ENCODE measurements around the gene SYNPO2. TPM values are rescaled to one million over a fixed set of nuclear protein-coding genes. Genes with fewer than 3 reads are reported as not detected.

The SYNPO2 gene
- total RNA-seq, 5 donors from 2014 or later (not counting 1 experiment from before 2014, with no cell fraction given), result 0.21 to 1.6 (median 1.2) TPM

DNA sequence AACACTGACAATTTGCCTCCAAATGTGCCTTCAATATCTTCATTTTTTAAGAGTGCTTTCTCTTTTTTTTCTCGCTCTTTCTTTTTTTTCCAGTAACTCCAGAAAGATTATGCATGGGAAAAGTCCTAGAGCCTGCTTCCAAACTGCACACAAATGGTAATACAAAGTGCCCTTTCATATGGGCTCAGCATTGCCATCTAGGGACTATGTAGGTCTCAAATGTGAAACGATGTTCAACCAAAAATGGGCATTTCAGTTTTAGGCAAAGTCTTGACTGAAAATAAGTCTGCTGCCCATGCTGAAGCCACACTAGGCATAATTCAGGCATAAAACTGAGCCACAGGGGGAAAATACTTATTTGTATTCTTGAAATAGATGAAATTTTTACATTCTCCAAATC, 65.6 kb downstream of the SYNPO2 start:
- ChIA-PET POLR2A (no interaction called here), CTCF (no interaction called here)
- no peaks in the 10 kb centered on the region for H3K4me1 Mint-ChIP-seq
- no peaks in the 10 kb centered on the region for H3K4me1 ChIP-seq (ENCODE audit: control insufficient read depth in 1 of 2, extremely low read depth in 1 of 2, insufficient read depth in 2 of 2, low read length in 2 of 2)
- no peaks in the 10 kb centered on the region for H3K36me3 Mint-ChIP-seq
- WGBS (ENCODE audit: insufficient coverage), result 33% methylated on average over 1 of the region's 2 CpGs
- DNase-seq (no peak), ATAC-seq (replicated peaks in 1 of 4) (no peak)
- no peaks in the 10 kb centered on the region for H3K36me3 ChIP-seq (ENCODE audit: control insufficient read depth in 2 of 2, extremely low read depth in 1 of 2, insufficient read depth in 1 of 2, low read length in 1 of 2)
- H3K9me3 ChIP-seq, result no peaks in the 10 kb centered on the region
- no peak overlapping the region for H3K4me3 Mint-ChIP-seq
- no peak overlapping the region for H3K27ac ChIP-seq (ENCODE audit: low read length)
- H3K4me3 ChIP-seq (ENCODE audit: control insufficient read depth in 1 of 2, extremely low read depth in 1 of 2, low read length in 1 of 2), result no peak overlapping the region
- H3K27me3 ChIP-seq (replicated peaks in 1 of 2; ENCODE audit: control insufficient read depth in 2 of 2, extremely low read depth in 1 of 2, insufficient read depth in 2 of 2, low read length in 1 of 2), result no peaks in the 10 kb centered on the region
- no peak overlapping the region for H3K27ac Mint-ChIP-seq
- peaks cover 0 to 3% of the 10 kb centered on the region in 2 donors for H3K27me3 Mint-ChIP-seq
- no peaks in the 10 kb centered on the region for H3K9me3 Mint-ChIP-seq

DNA sequence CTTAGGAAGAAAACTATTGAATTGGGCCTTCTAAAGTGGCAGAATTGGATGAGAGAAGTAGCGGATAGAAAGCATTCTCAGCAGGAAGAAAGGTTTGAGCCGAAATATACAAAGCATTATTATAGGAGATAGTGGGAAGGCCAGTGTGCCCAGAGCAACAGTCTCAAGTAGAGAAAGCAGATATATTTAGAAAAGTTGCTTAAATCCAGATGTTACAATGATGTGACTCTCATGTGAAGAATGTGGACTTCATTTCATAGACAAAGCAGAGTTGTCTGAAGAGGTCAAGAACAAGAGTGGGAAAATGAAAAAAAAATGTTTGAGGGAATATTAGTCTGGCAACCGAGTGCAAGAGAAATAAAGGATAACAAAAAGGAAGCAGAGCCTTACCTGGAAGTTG, 66.9 kb downstream of the SYNPO2 start:
- Mint-ChIP-seq H3K4me1 (no peaks in the 10 kb centered on the region), H3K36me3 (no peaks in the 10 kb centered on the region), H3K4me3 (no peak overlapping the region), H3K27ac (no peak overlapping the region), H3K27me3 (peaks cover 2 to 8% of the 10 kb centered on the region in 2 donors), H3K9me3 (no peaks in the 10 kb centered on the region)
- H3K36me3 ChIP-seq (ENCODE audit: control insufficient read depth in 2 of 2, extremely low read depth in 1 of 2, insufficient read depth in 1 of 2, low read length in 1 of 2), result no peaks in the 10 kb centered on the region
- no peak overlapping the region for H3K27ac ChIP-seq (ENCODE audit: low read length)
- ChIA-PET CTCF (no interaction called here), POLR2A (no interaction called here)
- no peaks in the 10 kb centered on the region for H3K4me1 ChIP-seq (ENCODE audit: control insufficient read depth in 1 of 2, extremely low read depth in 1 of 2, insufficient read depth in 2 of 2, low read length in 2 of 2)
- no peaks in the 10 kb centered on the region for H3K27me3 ChIP-seq (replicated peaks in 1 of 2; ENCODE audit: control insufficient read depth in 2 of 2, extremely low read depth in 1 of 2, insufficient read depth in 2 of 2, low read length in 1 of 2)
- ATAC-seq (replicated peaks in 1 of 4), result no peak
- 93% methylated on average over 2 of the region's 3 CpGs for WGBS (ENCODE audit: insufficient coverage)
- H3K4me3 ChIP-seq (ENCODE audit: control insufficient read depth in 1 of 2, extremely low read depth in 1 of 2, low read length in 1 of 2), result no peak overlapping the region
- DNase-seq, result no peak
- H3K9me3 ChIP-seq, result no peaks in the 10 kb centered on the region

DNA sequence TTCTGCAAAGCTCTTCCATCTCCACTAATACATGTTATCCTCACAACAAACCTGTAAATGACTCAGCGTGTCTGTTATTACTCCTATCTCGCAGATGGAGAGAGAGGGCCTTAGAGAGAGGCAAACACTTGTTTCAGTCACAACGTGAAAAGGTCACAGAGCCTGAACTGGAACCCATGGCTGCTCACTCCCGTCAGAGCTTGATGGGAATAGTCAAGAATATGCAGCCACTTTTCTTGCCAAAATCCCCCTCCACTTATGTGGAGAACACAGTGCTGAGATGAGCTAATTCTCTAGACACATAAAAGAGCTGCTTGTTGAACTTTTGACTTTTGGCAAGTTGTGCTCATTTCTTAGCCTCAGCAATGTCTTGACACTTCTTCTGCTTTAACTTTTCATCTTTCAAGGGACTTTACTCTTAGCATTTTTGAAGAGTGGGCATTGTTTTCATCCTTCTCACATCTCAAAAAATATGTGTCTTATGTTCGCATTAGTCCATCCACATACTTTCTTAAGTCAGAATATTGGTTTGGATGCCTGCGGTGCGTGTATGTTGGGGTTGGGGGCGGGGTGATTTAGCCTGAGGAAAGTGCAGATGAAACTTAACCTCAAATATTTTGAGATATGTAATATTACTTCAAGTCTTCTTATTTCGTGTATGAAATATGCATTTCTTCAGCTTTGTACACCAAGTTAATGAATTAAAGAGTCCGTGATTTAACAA, 69.2 kb downstream of the SYNPO2 start:
- ChIA-PET CTCF (interaction anchor here in 1 of 2 donors (1.5 kb wide), 1 partner anchor 8 kb away, joined by 3 read pairs; no protein-coding TSS in a partner anchor), POLR2A (no interaction called here)
- no peaks in the 10 kb centered on the region for H3K4me1 ChIP-seq (ENCODE audit: control insufficient read depth in 1 of 2, extremely low read depth in 1 of 2, insufficient read depth in 2 of 2, low read length in 2 of 2)
- no peak overlapping the region for H3K27ac Mint-ChIP-seq
- H3K9me3 ChIP-seq, result no peaks in the 10 kb centered on the region
- H3K9me3 Mint-ChIP-seq, result no peaks in the 10 kb centered on the region
- WGBS (ENCODE audit: insufficient coverage), result 100% methylated on average over 1 of the region's 10 CpGs
- peaks cover 4 to 15% of the 10 kb centered on the region in 2 donors for H3K27me3 Mint-ChIP-seq
- no peak overlapping the region for H3K27ac ChIP-seq (ENCODE audit: low read length)
- ATAC-seq (replicated peaks in 1 of 4), result no peak
- H3K4me3 Mint-ChIP-seq, result no peak overlapping the region
- H3K4me3 ChIP-seq (ENCODE audit: control insufficient read depth in 1 of 2, extremely low read depth in 1 of 2, low read length in 1 of 2), result no peak overlapping the region
- DNase-seq, result no peak
- no peaks in the 10 kb centered on the region for H3K36me3 ChIP-seq (ENCODE audit: control insufficient read depth in 2 of 2, extremely low read depth in 1 of 2, insufficient read depth in 1 of 2, low read length in 1 of 2)
- H3K36me3 Mint-ChIP-seq, result no peaks in the 10 kb centered on the region
- no peaks in the 10 kb centered on the region for H3K4me1 Mint-ChIP-seq
- no peaks in the 10 kb centered on the region for H3K27me3 ChIP-seq (replicated peaks in 1 of 2; ENCODE audit: control insufficient read depth in 2 of 2, extremely low read depth in 1 of 2, insufficient read depth in 2 of 2, low read length in 1 of 2)

DNA sequence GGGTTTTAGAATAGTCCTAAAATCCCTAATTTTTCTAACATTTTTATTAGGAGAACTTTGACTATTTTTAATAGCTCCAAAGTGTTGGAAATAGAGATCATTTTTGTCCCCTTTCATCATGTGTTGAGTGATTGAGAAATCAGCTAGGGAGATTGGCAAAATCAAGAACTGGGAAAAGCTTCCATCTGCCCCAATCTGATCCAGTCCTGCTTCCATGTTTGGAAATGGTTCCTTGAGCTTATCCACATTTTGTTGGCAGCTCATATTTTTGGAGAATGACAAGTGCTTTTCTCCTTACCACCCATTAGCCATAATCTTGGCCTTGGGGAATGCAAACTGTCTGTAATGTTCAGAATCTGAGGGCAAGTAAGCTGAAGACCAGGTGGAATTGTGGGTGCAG, 73.9 kb downstream of the SYNPO2 start:
- POLR2A ChIA-PET, result no interaction called here
- ATAC-seq (replicated peaks in 1 of 4) (no peak), DNase-seq (no peak)
- H3K27me3 ChIP-seq (replicated peaks in 1 of 2; ENCODE audit: control insufficient read depth in 2 of 2, extremely low read depth in 1 of 2, insufficient read depth in 2 of 2, low read length in 1 of 2), result no peaks in the 10 kb centered on the region
- CTCF ChIA-PET, result no interaction called here
- no peaks in the 10 kb centered on the region for H3K4me1 Mint-ChIP-seq
- H3K4me1 ChIP-seq (ENCODE audit: control insufficient read depth in 1 of 2, extremely low read depth in 1 of 2, insufficient read depth in 2 of 2, low read length in 2 of 2), result no peaks in the 10 kb centered on the region
- no peaks in the 10 kb centered on the region for H3K36me3 ChIP-seq (ENCODE audit: control insufficient read depth in 2 of 2, extremely low read depth in 1 of 2, insufficient read depth in 1 of 2, low read length in 1 of 2)
- no peaks in the 10 kb centered on the region for H3K9me3 Mint-ChIP-seq
- no peaks in the 10 kb centered on the region for H3K9me3 ChIP-seq
- no peak overlapping the region for H3K27ac Mint-ChIP-seq
- H3K36me3 Mint-ChIP-seq, result no peaks in the 10 kb centered on the region
- H3K4me3 Mint-ChIP-seq, result no peak overlapping the region
- peaks cover 4 to 14% of the 10 kb centered on the region in 2 donors for H3K27me3 Mint-ChIP-seq
- H3K4me3 ChIP-seq (ENCODE audit: control insufficient read depth in 1 of 2, extremely low read depth in 1 of 2, low read length in 1 of 2), result no peak overlapping the region
- H3K27ac ChIP-seq (ENCODE audit: low read length), result no peak overlapping the region

DNA sequence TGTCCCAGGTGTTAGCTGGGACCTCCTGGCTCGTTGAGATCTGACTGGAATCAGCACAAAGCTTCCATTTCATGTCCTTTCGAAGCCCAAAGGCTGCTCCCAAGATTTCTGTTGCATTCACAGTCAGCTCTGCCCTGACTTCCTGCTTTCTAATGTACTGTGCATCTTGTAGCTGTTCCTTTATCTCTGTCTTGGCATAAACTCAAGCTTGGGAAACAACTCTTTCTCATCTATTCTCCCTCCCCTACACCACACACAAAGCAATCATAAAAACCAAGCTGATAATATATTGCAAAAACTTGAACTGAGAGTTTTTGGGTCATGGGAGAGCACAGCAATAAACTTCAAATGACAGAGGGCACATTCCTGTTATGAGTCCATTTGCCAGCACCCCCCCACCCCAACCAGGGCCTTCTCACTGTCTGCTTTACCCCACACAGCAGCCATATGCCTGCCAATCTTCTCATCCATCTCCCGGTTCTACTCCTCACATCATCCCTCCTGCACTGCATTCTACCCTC, 76.3 kb downstream of the SYNPO2 start:
- Mint-ChIP-seq H3K27ac (no peak overlapping the region), H3K27me3 (peaks cover 4 to 6% of the 10 kb centered on the region in 2 donors)

DNA sequence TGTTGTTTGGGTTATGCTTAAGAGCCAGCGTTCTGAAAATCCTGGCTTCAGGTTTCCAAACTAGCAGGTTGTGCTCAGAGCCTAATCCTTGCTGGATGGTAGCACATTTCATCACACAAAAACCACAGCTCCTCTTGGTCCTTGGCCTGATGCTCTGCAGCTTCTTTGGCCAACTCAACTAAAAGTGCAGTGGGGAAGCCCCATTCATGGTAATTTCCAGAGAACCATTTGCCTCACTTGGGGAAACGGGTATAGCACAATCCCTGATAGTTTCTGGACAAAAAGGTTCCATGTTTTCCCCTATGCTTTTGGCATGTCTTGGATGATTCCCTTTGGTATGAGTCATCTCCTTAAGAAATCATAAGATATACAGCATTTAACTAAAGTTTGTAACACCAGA, 78.7 kb downstream of the SYNPO2 start:
- H3K4me1 ChIP-seq (ENCODE audit: control insufficient read depth in 1 of 2, extremely low read depth in 1 of 2, insufficient read depth in 2 of 2, low read length in 2 of 2), result no peaks in the 10 kb centered on the region
- no peak for ATAC-seq (replicated peaks in 1 of 4)
- Mint-ChIP-seq H3K4me1 (peaks cover 8 to 9% (median 8%) of the 10 kb centered on the region in 3 donors), H3K27me3 (no peaks in the 10 kb centered on the region), H3K9me3 (no peaks in the 10 kb centered on the region), H3K27ac (no peak overlapping the region), H3K36me3 (no peaks in the 10 kb centered on the region), H3K4me3 (no peak overlapping the region)
- DNase-seq, result no peak
- no peaks in the 10 kb centered on the region for H3K27me3 ChIP-seq (replicated peaks in 1 of 2; ENCODE audit: control insufficient read depth in 2 of 2, extremely low read depth in 1 of 2, insufficient read depth in 2 of 2, low read length in 1 of 2)
- CTCF ChIA-PET, result interaction anchor here in 1 of 2 donors (0.5 to 0.9 kb wide), 3 partner anchors 22 to 580 kb away, joined by 3 read pairs; no protein-coding TSS in a partner anchor
- no CpG with 5 or more reads among the region's 2 CpGs for WGBS (ENCODE audit: insufficient coverage)
- no peak overlapping the region for H3K4me3 ChIP-seq (ENCODE audit: control insufficient read depth in 1 of 2, extremely low read depth in 1 of 2, low read length in 1 of 2)
- no peaks in the 10 kb centered on the region for H3K9me3 ChIP-seq
- H3K27ac ChIP-seq (ENCODE audit: low read length), result no peak overlapping the region
- H3K36me3 ChIP-seq (ENCODE audit: control insufficient read depth in 2 of 2, extremely low read depth in 1 of 2, insufficient read depth in 1 of 2, low read length in 1 of 2), result no peaks in the 10 kb centered on the region
- POLR2A ChIA-PET, result interaction anchor here in 1 of 2 donors (0.7 kb wide), 1 partner anchor 21 kb away, joined by 5 read pairs; no protein-coding TSS in a partner anchor

More for the DNA sequence above, 76.3 kb downstream of the SYNPO2 start:
- H3K9me3 Mint-ChIP-seq, result no peaks in the 10 kb centered on the region
- H3K4me3 Mint-ChIP-seq, result no peak overlapping the region
- H3K4me1 Mint-ChIP-seq, result peaks cover 8 to 9% (median 8%) of the 10 kb centered on the region in 3 donors
- DNase-seq (no peak), ATAC-seq (replicated peaks in 1 of 4) (no peak)
- no peaks in the 10 kb centered on the region for H3K4me1 ChIP-seq (ENCODE audit: control insufficient read depth in 1 of 2, extremely low read depth in 1 of 2, insufficient read depth in 2 of 2, low read length in 2 of 2)
- ChIA-PET POLR2A (no interaction called here), CTCF (no interaction called here)
- no peaks in the 10 kb centered on the region for H3K27me3 ChIP-seq (replicated peaks in 1 of 2; ENCODE audit: control insufficient read depth in 2 of 2, extremely low read depth in 1 of 2, insufficient read depth in 2 of 2, low read length in 1 of 2)
- H3K4me3 ChIP-seq (ENCODE audit: control insufficient read depth in 1 of 2, extremely low read depth in 1 of 2, low read length in 1 of 2), result no peak overlapping the region
- 73% methylated on average over 3 of the region's 3 CpGs for WGBS (ENCODE audit: insufficient coverage)
- H3K36me3 Mint-ChIP-seq, result no peaks in the 10 kb centered on the region
- H3K9me3 ChIP-seq, result no peaks in the 10 kb centered on the region
- no peaks in the 10 kb centered on the region for H3K36me3 ChIP-seq (ENCODE audit: control insufficient read depth in 2 of 2, extremely low read depth in 1 of 2, insufficient read depth in 1 of 2, low read length in 1 of 2)
- no peak overlapping the region for H3K27ac ChIP-seq (ENCODE audit: low read length)

All from T-cell (primary cell).